HG03565 (cell line): ENCODE results near the gene WFDC9.
"Not testable (repeated sequence)": the region's sequence is repeated elsewhere in the genome, so short reads cannot be mapped to it uniquely, and the experiment has no call there.

Experiments used
- ATAC-seq: cut with Tn5 transposase; IDR thresholded peaks from one replicate; pipeline ENCODE4 v1.9.1; 2021; ENCODE audit warnings: mild to moderate bottlenecking, moderate library complexity; ENCODE audit not compliant: unreplicated experiment

The WFDC9 gene

GRCh38 chr20:45593498-45593897 is 37.6 kb downstream of the WFDC9 start:
- no peak for ATAC-seq

GRCh38 chr20:45592574-45593189 is 38.4 kb downstream of the WFDC9 start:
- no peak for ATAC-seq

- ATAC-seq, result no peak
Observed at GRCh38 chr20:45589725-45590124, 41.4 kb downstream of the WFDC9 start.

GRCh38 chr20:45588800-45589199 is 42.3 kb downstream of the WFDC9 start:
- no peak for ATAC-seq

- not testable (repeated sequence) for ATAC-seq
Observed at GRCh38 chr20:45585986-45586385, 45.1 kb downstream of the WFDC9 start.

- ATAC-seq, result not testable (repeated sequence)
Observed at GRCh38 chr20:45584294-45584693, 46.8 kb downstream of the WFDC9 start.

GRCh38 chr20:45583502-45583901 is 47.6 kb downstream of the WFDC9 start:
- no peak for ATAC-seq

- ATAC-seq, result no peak
Observed at GRCh38 chr20:45581702-45582101, 49.4 kb downstream of the WFDC9 start.

- ATAC-seq, result no peak
Observed at GRCh38 chr20:45579184-45579583, 51.9 kb downstream of the WFDC9 start, which contains the start of gene WFDC8. Gene WFDC8, minus strand, starts transcription at chr20:45579284. Its CDS starts 37 bp downstream, at chr20:45579247.

- ATAC-seq, result no peak
Observed at GRCh38 chr20:45578231-45578630, 52.9 kb downstream of the WFDC9 start.

- no peak for ATAC-seq
Observed at GRCh38 chr20:45576995-45577394, 54.1 kb downstream of the WFDC9 start.

GRCh38 chr20:45575931-45576330 is 55.2 kb downstream of the WFDC9 start:
- ATAC-seq, result no peak

GRCh38 chr20:45569650-45570049 is 61.4 kb downstream of the WFDC9 start:
- not testable (repeated sequence) for ATAC-seq

GRCh38 chr20:45564760-45565276 is 66.3 kb downstream of the WFDC9 start:
- no peak for ATAC-seq
